Mesenchymal stem cell (in vitro differentiated cells and primary cell): ENCODE results near the gene ANHX.

Source experiments
- DNase-seq: peaks from one replicate; pipeline ENCODE4 v3.0.0-alpha.2; 2013
- H2AFZ ChIP-seq: one replicate; pipeline ENCODE4 v1.6.1; 2013; ENCODE audit warnings: low read depth, mild to moderate bottlenecking, control low read depth, inconsistent platforms, low read length, moderate library complexity
- H2AK5ac ChIP-seq: 2 replicates; pipeline ENCODE4 v1.6.1; 2013; ENCODE audit warnings: low read length, moderate library complexity, mild to moderate bottlenecking, inconsistent platforms; ENCODE audit not compliant: severe bottlenecking
- H2BK120ac ChIP-seq: one replicate; pipeline ENCODE4 v1.6.1; 2013; ENCODE audit warnings: low read depth, mild to moderate bottlenecking, inconsistent platforms, low read length, moderate library complexity
- H2BK12ac ChIP-seq, 2 experiments: one replicate each; pipeline ENCODE4 v1.6.1; 2013; ENCODE audit warnings: inconsistent platforms in 2 of 2, low read length in 2 of 2, mild to moderate bottlenecking in 2 of 2, moderate library complexity in 2 of 2, control low read depth in 1 of 2
- H2BK15ac ChIP-seq: one replicate; pipeline ENCODE4 v1.6.1; 2013; ENCODE audit warnings: mild to moderate bottlenecking, low read depth, inconsistent platforms; ENCODE audit not compliant: poor library complexity, severe bottlenecking
- H2BK5ac ChIP-seq: 2 replicates; pipeline ENCODE4 v1.6.1; 2013; ENCODE audit warnings: low read depth, mild to moderate bottlenecking, low read length, control low read depth, inconsistent platforms; ENCODE audit not compliant: poor library complexity, severe bottlenecking
- H3K14ac ChIP-seq, 2 experiments: one replicate each; pipeline ENCODE4 v1.6.1; 2013; ENCODE audit warnings: inconsistent platforms in 2 of 2, low read length in 2 of 2, control low read depth in 1 of 2, mild to moderate bottlenecking in 1 of 2, moderate library complexity in 1 of 2
- H3K18ac ChIP-seq, 2 experiments: one replicate each; pipeline ENCODE4 v1.6.1; 2013; ENCODE audit warnings: inconsistent platforms in 2 of 2, low read length in 2 of 2, control low read depth in 1 of 2, low read depth in 1 of 2, mild to moderate bottlenecking in 1 of 2
- H3K23ac ChIP-seq, 2 experiments: one replicate each; pipeline ENCODE4 v1.6.1; 2013; ENCODE audit warnings: inconsistent platforms in 2 of 2, low read length in 2 of 2, mild to moderate bottlenecking in 2 of 2, moderate library complexity in 2 of 2, control low read depth in 1 of 2
- H3K27ac ChIP-seq: 2 replicates; pipeline ENCODE4 v1.5.1; 2013; ENCODE audit warnings: mild to moderate bottlenecking, moderate library complexity, low read length, control low read depth, inconsistent platforms; ENCODE audit not compliant: poor library complexity, severe bottlenecking
- H3K27me3 ChIP-seq, 2 experiments: 2 replicates each; pipeline versions ENCODE4 v1.6.1 to v1.7.0; 2013; ENCODE audit warnings: low read length in 2 of 2, mild to moderate bottlenecking in 2 of 2, moderate library complexity in 2 of 2, control low read depth in 1 of 2, inconsistent platforms in 1 of 2; ENCODE audit not compliant: control insufficient read depth in 1 of 2, insufficient read depth in 1 of 2
- H3K36me3 ChIP-seq, 2 experiments: 2 replicates each; pipeline versions ENCODE4 v1.6.1 to v1.7.0; 2013; ENCODE audit warnings: low read length in 2 of 2, control low read depth in 1 of 2, inconsistent platforms in 1 of 2, low read depth in 1 of 2, mild to moderate bottlenecking in 1 of 2; ENCODE audit not compliant: insufficient read depth in 2 of 2, control insufficient read depth in 1 of 2
- H3K4ac ChIP-seq, 2 experiments: one replicate each; pipeline ENCODE4 v1.6.1; 2013; ENCODE audit warnings: inconsistent platforms in 2 of 2, low read length in 2 of 2, mild to moderate bottlenecking in 2 of 2, moderate library complexity in 2 of 2, control low read depth in 1 of 2, low read depth in 1 of 2
- H3K4me1 ChIP-seq: 2 replicates; pipeline ENCODE4 v1.6.1; 2013; ENCODE audit warnings: low read depth, low read length, control low read depth; ENCODE audit not compliant: control insufficient read depth, insufficient read depth
- H3K4me2 ChIP-seq: 2 replicates; pipeline ENCODE4 v1.6.1; 2013; ENCODE audit warnings: low read length, mild to moderate bottlenecking, inconsistent platforms; ENCODE audit not compliant: poor library complexity, severe bottlenecking
- H3K4me3 ChIP-seq, 2 experiments: 2 replicates each; pipeline versions ENCODE4 v1.5.1 to v1.7.0; 2013; ENCODE audit warnings: low read length in 2 of 2, mild to moderate bottlenecking in 2 of 2, control low read depth in 1 of 2, low read depth in 1 of 2; ENCODE audit not compliant: insufficient read depth in 1 of 2
- H3K79me1 ChIP-seq: replicated peaks from 2 replicates; pipeline ENCODE4 v1.6.1; 2013; ENCODE audit warnings: mild to moderate bottlenecking, control low read depth, low read length, inconsistent platforms; ENCODE audit not compliant: poor library complexity, severe bottlenecking
- H3K9ac ChIP-seq: 2 replicates; pipeline ENCODE4 v1.7.0; 2013; ENCODE audit warnings: mild to moderate bottlenecking, low read length, moderate library complexity
- H3K9me3 ChIP-seq: 2 replicates; pipeline ENCODE4 v1.7.0; 2013; ENCODE audit warnings: mild to moderate bottlenecking, low read length; ENCODE audit not compliant: control insufficient read depth
- H4K8ac ChIP-seq: one replicate; pipeline ENCODE4 v1.6.1; 2013; ENCODE audit warnings: inconsistent platforms, mild to moderate bottlenecking, low read length, moderate library complexity
- H4K91ac ChIP-seq: one replicate; pipeline ENCODE4 v1.6.1; 2013; ENCODE audit warnings: mild to moderate bottlenecking, low read length, inconsistent platforms
- WGBS: methylation state at CpG from one replicate; pipeline ENCODE4 v1.1.7; 2013; ENCODE audit warnings: mixed read lengths; 5-methylcytosine and 5-hydroxymethylcytosine counted together

The ANHX gene

DNA sequence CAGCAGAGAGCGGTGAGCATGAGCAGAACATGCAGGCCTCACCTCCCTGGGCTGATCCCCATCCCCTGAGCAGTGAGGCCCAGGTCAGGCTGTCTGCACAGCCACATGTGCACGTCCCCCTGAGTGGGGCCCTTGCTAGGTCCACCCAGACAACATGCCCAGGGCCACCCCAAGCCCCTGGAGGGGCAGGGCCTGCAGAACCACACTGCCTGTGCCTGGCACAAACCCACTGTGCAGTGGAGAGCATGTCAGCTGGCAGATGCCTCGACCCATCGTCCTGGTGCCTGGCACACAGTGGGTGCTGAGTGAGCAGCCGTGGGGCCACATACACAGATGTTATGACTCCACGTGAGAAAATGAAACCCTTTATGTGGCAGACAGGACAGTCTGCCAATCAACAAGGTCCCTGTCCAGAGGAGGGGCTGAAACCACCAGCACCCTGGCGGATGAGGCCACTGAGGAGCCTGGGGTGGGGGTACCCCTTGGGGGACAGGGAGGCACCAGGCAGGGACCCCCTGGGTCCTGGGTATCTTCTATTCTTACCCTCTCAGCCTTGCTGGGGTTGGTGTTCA, 8.3 kb downstream of the ANHX start:
- Histone ChIP-seq H3K4me2 (no peak overlapping the region), H3K79me1 (no peaks in the 10 kb centered on the region), H3K23ac (no peak overlapping the region), H3K18ac (no peak overlapping the region), H2BK5ac (no peak overlapping the region), H4K8ac (no peak overlapping the region), H3K36me3 (no peaks in the 10 kb centered on the region), H3K9me3 (peaks cover 43% of the 10 kb centered on the region), H4K91ac (no peak overlapping the region), H2AFZ (no peak overlapping the region), H3K27ac (no peak overlapping the region), H3K4me1 (no peaks in the 10 kb centered on the region), H2AK5ac (no peak overlapping the region), H3K27me3 (no peaks in the 10 kb centered on the region), H3K14ac (no peak overlapping the region), H2BK12ac (no peak overlapping the region), H3K4ac (no peak overlapping the region), H2BK120ac (no peak overlapping the region), H2BK15ac (no peak overlapping the region), H3K4me3 (no peak overlapping the region), H3K9ac (no peak overlapping the region)
- DNase-seq = no peak
- WGBS = 59% methylated on average over 7 of the region's 7 CpGs

GRCh38 chr12:133226690-133227089, 9.0 kb downstream of the ANHX start:
- Histone ChIP-seq H3K4ac (no peak overlapping the region), H4K91ac (no peak overlapping the region), H3K79me1 (no peaks in the 10 kb centered on the region), H2AK5ac (no peak overlapping the region), H2BK120ac (no peak overlapping the region), H3K27me3 (no peaks in the 10 kb centered on the region), H3K9ac (no peak overlapping the region), H3K4me3 (no peak overlapping the region), H2BK15ac (no peak overlapping the region), H2BK5ac (no peak overlapping the region), H2AFZ (no peak overlapping the region), H3K36me3 (no peaks in the 10 kb centered on the region), H3K4me1 (no peaks in the 10 kb centered on the region), H4K8ac (no peak overlapping the region), H3K18ac (no peak overlapping the region), H3K4me2 (no peak overlapping the region), H3K23ac (no peak overlapping the region), H3K9me3 (peaks cover 40% of the 10 kb centered on the region), H2BK12ac (no peak overlapping the region), H3K27ac (no peak overlapping the region), H3K14ac (no peak overlapping the region)
- 65% methylated on average over 8 of the region's 8 CpGs for WGBS
- no peak for DNase-seq

DNA sequence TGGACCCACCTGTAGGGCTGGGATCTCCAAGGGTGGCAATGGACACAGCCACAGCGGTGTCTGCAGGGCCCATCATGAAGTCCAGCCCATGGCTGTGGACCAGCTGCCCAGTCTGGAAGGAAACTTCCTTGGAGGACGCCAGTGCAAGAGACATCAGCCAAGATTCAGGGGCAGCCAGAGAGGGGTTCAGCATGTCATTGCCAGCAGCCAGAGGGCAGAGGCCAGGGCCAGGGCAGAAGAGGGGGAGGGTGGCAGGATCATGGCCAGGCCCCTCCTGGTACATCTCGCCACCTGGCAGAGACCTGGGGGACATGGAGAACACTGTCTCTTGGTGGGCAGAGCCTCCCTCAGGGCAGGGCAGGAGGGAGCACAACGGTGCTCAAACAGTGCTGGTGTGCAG, 10.2 kb downstream of the ANHX start:
- Histone ChIP-seq H3K9me3 (peaks cover 46% of the 10 kb centered on the region), H3K36me3 (no peaks in the 10 kb centered on the region), H3K79me1 (no peaks in the 10 kb centered on the region), H3K4ac (no peak overlapping the region), H4K8ac (no peak overlapping the region), H2BK5ac (no peak overlapping the region), H3K9ac (no peak overlapping the region), H2BK15ac (no peak overlapping the region), H2BK12ac (no peak overlapping the region), H2AFZ (no peak overlapping the region), H3K4me2 (no peak overlapping the region), H3K14ac (no peak overlapping the region), H3K23ac (no peak overlapping the region), H2AK5ac (no peak overlapping the region), H3K18ac (no peak overlapping the region), H3K27me3 (no peaks in the 10 kb centered on the region), H2BK120ac (no peak overlapping the region), H4K91ac (no peak overlapping the region), H3K27ac (no peak overlapping the region), H3K4me3 (no peak overlapping the region), H3K4me1 (no peaks in the 10 kb centered on the region)
- 73% methylated on average over 4 of the region's 4 CpGs for WGBS
- DNase-seq = no peak

- no peaks in the 10 kb centered on the region for H3K79me1 ChIP-seq
- no peaks in the 10 kb centered on the region for H3K4me1 ChIP-seq
- no peaks in the 10 kb centered on the region for H3K27me3 ChIP-seq
- DNase-seq = no peak
- H4K91ac ChIP-seq = no peak overlapping the region
- H2BK5ac ChIP-seq = no peak overlapping the region
- H2BK15ac ChIP-seq = no peak overlapping the region
- H3K4me2 ChIP-seq = no peak overlapping the region
- no peak overlapping the region for H2BK120ac ChIP-seq
- H2AFZ ChIP-seq = no peak overlapping the region
- no peak overlapping the region for H3K4ac ChIP-seq
- no peak overlapping the region for H3K23ac ChIP-seq
- no peak overlapping the region for H3K14ac ChIP-seq
- no peak overlapping the region for H4K8ac ChIP-seq
- WGBS = 83% methylated on average over 8 of the region's 10 CpGs
- H2AK5ac ChIP-seq = no peak overlapping the region
- no peak overlapping the region for H3K4me3 ChIP-seq
- no peak overlapping the region for H3K27ac ChIP-seq
- H3K9ac ChIP-seq = no peak overlapping the region
- H2BK12ac ChIP-seq = no peak overlapping the region
- no peak overlapping the region for H3K18ac ChIP-seq
- no peaks in the 10 kb centered on the region for H3K36me3 ChIP-seq
- H3K9me3 ChIP-seq = peaks cover 68% of the 10 kb centered on the region
Measured at GRCh38 chr12:133222211-133222610, 13.5 kb downstream of the ANHX start.
